ENCODE results near the gene ZSCAN1.
A peak's percentile ranks its signal among the peaks of the same experiment; 100 is the strongest.

Gene ZSCAN1

DNA sequence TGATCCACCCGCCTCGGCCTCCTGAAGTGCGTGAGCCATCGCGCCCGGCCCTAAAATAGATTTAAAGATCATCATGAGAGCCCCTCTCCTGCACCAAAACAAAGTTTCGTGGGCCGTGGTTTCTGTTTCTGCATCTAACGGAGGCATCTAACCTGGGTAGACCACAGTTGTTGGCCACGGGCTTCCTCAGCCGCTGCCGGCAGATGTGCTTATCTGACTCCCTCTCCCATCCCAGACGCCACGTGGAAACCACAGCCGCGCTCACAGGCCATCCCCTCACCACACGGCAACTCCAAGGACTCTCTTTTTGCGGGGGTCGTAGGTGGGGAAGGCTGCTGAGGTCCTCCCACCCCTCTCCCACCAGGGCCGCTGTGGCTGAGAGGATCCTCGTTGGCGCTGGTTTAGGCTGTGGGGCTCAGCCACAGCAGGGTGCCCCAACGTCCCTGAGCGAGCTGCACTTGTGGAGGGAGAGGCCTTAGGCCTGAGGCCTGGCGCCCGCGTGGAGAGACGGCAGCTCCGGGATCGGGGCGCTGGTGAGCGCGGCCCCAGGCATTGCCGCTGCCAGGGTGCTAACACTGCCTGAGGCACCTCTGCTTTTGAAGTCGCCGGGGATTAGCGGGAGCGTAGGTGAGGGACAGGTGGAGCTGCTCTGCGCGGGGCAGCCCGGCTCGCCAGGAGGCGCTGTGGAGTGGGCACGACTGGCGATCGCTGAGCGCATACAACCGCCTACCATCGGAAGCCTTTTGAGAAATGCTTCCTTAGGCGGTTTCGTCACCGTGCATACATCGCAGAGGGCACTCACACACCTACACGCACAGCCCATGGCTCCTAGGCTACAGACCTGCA lies 8.9 kb downstream of the ZSCAN1 start:
- DNase-seq = no peak

DNA sequence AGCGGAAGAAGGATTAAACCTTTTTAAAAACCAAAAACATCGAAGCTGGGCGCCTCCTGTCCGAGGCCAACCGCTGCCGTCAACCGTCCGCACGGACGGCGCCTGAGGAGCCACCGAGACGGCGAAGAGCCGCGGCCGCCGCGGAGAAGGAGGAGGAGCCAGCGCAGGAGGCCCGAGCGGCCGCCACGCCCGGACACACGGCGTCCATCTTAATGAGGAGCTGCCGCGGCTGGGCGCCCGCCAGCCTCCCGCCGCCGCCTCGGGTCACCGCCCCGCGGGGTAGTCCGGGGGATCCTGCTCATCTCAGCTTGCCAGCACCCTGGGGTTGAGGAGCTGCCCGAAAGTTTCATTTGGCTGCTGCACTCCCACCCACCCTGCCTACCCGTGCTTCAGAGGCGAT lies 10.6 kb downstream of the ZSCAN1 start:
- no peak for DNase-seq

DNA sequence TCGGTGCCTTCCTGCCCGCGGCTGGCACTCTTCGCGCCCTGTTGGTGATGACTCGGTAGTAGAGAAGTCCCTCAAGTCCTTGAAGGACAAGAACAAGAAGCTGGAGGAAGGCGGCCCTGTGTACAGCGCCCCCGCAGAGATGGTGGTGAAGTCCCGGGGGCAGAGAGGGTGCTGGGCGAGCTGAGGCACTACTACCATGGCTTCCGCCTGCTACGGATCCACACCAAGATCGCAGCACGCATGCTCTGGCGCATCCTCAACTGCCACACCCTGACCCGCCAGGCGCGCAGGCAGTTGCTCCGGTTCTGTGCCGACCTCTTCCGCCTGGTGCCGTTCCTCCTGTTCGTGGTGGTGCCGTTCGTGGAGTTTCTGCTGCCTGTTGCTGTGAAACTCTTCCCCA lies 11.1 kb downstream of the ZSCAN1 start:
- DNase-seq = no peak

DNA sequence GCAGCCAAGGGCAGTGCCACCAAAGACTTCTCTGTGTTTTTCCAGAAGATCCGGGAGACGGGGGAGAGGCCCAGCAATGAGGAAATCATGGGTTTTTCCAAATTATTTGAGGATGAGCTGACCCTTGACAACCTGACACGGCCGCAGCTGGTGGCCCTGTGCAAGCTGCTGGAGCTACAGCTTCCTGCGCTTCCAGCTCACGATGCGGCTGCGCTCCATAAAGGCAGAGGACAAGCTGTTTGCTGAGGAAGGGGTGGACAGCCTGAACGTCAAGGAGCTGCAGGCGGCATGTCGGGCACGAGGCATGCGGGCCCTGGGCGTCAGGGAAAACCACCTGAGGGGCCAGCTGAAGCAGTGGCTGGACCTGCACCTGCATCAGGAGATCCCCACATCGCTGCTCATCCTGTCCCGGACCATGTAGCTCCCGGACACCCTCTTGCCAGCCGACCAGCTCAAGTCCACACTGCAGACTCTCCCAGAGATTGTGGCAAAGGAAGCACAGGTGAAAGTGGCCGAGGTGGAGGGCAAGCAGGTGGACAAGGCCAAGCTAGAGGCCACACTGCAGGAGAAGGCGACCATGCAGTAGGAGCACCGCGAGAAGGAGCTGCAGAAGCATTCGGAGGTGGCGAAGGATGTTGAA lies 11.7 kb downstream of the ZSCAN1 start:
- DNase-seq = no peak

DNA sequence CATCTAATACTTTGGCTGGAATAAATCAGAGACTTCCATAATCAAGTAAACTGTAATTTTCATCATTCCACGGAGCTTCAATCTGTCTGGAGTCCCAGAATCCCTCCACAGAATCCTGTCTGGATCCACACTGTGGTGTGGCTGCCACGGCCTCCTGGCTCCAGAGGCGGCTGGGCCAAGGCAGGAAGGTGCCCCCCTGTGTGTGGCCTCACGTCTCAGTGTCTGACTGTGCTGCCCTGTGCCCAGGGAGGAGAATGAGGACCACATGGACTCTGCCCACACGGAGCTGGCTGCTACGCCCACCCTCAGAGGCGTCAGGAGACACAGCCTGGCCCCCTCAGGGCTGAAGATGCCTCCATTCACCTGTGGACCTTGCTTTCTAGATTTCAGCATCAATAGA lies 13.0 kb downstream of the ZSCAN1 start:
- DNase-seq = no peak

DNA sequence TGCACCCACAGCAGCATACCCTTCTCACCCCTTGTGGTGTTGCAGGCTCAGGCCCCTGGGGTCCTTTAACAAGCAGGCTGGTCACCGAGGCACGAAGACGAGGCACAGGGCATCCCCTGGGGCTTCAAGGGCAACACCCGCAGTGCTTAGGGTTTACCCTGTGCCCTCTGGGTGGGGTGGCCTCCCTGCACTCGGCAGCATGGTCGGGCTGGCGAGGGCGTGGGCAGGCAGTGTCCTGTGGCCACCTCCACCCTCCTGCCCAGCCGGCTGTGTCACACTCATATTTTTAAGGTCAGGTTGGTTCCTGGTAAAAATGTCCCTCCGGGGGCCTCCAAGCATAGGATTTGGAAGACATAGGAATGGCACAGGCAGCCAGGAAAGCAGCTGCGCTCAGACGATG lies 13.8 kb downstream of the ZSCAN1 start:
- DNase-seq = no peak

DNA sequence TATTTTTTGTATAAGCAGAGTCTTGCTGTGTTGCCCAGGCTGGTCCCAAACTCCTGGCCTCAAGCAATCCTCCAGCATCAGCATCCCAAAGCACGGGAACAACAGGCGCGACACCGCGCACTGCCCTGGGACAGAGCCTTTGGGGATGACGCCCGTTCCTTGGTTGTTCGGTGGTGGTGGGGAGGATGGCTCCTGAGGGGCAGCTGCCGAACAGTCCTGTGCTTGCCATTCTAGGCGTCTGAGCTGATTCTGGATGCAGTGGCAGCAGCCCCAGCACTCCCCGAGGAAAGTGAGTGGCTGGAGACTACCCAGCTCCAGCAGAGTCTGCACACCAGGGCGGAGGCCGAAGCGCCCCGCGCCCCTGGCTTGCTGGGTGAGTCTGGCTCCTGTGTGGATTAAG lies 18.4 kb downstream of the ZSCAN1 start:
- no peak for DNase-seq

DNA sequence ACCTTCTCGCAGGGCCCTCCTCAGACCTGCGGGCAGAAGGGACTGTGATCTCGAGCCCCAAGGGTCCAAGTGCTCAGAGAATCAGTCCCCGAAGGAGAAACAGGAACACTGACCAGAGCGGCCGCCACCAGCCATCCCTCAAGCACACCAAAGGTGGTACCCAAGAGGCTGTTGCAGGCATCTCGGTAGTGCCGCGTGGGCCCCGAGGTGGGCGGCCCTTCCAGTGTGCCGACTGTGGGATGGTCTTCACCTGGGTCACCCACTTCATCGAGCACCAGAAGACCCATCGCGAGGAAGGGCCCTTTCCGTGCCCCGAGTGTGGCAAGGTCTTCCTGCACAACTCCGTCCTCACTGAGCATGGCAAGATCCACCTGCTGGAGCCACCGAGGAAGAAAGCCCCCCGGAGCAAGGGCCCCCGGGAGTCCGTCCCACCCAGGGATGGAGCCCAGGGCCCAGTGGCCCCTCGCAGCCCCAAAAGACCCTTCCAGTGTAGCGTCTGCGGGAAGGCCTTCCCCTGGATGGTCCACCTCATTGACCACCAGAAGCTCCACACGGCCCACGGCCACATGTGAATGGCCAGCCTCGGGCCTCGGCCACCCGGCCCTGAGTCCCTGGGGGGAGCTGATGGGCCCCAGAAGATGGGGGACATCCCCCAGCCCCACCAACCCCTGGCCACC lies 19.8 kb downstream of the ZSCAN1 start:
- no peak for DNase-seq

DNA sequence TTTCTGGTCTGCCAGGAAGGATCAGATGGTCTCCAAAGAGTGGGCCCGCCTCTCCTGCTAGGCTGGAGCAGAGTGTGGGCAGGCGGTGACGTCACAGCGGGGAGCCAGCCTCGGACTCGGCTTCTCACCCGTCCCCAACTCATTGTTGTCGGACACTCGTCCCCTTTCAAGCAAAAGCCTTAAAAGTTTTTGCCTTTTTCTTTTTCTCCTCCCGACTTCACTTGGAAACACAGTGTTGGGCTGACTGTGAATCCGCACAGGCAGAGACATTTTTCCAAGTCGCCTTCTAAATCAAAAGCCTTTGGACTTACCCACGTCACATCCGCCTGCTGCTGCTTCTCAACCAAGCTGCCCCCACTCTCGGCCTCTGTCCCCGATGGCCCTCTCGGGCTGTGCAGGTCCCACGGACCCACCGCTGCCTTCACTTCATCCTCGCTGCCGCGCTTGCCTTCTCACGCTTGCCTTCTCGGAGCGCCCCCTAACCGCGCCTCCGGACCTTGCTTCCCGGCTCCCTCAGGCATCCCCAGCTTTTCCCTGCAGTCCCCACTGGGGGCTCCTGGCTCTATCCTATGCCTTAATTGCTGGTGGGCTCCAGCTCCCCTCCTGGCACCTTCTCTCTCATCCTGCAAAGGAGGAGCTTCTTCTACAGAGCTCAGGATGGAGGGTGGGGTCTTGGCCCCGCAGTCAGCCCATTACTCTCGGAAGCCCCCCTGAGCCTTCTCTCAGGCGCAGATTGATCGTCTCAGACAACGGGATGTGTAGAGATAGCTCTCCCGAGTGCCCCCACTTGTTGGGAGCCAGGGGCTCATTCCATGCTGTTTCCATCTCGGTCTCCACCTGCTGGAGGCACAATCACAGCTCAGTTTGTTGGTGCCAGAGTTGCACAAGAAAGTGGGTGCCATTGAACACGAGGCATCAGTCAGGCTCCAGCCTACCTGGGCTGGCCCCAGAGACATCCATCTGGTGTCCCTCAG lies 21.4 kb downstream of the ZSCAN1 start:
- DNase-seq = peak; percentile 76

DNA sequence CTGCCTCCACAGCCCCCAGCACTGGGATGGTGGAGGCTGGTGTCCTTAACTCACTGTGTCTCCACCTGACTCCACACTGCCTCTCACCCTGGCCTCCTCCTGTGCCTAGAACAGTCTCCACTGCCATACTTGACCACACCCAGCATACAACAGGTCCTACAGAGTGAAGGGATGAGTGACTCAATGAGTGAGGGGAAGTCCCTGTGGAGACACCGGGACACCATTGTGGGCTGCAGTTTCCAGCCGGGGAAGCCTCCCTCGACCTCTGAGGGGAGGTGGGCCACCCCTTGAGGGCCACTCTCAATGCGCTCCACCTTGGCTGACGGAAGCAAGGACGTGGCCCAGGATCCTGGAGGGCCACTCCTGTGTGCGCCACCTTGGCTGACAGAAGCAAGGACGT lies 22.4 kb downstream of the ZSCAN1 start:
- no peak for DNase-seq

DNA sequence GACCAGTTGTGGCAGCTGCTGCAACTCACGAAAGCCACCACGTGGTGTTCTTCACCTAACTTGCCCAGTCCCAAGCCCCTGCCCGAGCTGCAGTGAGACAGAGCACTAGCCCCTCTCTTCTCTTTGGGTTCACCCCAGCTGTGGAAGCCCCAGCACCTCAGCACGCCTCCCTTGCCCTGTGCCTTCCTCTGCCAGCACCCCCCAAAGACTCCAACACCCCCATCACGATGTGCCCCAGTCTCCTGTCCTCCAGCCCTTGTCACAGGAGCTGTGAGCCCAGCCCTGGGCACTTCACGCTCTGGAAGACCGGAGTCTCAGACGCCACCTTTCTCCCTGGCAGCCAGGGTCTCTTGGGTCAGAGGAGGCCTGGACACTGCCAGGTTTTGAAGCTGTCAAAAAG lies 23.0 kb downstream of the ZSCAN1 start:
- no peak for DNase-seq

DNA sequence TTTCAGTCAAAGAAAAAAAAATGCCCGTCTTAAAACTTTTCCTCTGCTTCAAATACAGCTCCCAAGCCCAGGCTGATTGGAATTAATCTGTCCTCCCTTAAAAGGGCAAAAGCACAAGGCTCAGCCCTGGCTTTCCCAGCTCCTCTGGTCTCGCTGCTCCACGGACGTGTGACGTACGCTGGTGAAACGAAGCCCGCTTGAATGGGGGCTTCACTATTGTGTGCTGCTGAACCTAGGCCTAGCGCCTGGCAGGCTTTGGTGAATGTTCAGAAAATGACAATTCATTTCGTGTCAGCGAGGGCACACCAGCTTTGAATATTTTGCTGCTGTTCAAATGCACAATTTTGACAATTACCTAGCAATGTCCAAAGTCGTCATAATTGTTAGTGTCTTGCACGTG lies 24.6 kb downstream of the ZSCAN1 start:
- no peak for DNase-seq

DNA sequence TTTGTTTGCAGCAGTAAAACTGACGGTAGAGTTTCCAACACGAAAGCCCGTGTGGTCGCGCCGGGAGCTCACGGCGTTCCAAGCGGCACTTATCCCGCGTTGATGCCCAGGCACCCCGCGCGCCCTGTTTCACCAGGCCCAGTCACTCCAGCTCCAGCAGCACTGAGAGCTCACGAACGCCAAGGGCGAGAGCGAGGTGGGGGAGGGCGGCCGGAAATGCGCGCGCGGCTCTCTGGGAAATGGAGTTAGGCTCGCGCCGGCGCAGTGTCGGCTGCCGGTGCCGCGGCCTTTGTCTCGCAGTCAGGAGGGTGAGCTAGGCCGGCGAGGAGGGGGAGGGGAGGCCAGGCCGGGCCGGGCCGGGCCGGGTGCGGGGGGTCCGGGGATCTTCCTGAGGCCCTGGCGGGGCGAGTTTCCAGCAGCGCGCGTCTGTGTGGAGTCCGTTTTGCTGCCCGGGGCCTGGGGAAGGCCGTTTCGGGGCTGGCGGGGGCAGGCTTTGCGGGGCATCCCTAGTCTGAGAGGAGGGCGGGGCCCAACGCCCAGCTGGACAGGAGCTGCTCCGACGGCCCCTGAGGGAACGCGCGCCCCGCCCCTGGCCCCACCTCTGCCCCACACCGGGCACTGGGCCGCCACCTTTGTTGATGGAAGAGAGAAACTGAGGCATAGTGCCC lies 25.3 kb downstream of the ZSCAN1 start, which contains the start of gene ZNF135:
Gene ZNF135 (plus strand): TSS at position 280 of the 668 bp plus-strand sequence. CDS start 721 bp downstream, outside the sequence.
- DNase-seq = peak; percentile 95

DNA sequence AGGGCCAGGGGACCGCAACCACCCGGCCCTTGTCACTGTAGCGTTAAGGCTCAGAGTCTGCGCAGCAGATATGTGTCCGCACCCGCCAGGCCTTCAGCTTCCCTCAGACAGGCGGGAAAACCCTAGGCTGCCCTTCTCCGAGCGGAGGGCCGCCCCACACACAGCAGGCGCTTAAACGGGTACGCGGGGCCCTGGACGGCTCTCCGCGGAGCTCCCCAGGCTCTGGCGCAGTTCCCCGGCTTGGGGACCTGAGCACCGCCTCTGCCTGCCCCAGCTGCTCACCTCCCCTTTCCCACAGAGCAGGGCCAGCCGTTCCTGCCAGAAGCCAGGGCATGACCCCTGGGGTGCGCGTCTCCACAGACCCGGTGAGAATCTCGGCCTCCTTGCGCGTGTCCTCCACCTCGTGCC lies 25.9 kb downstream of the ZSCAN1 start:
- no peak for DNase-seq

DNA sequence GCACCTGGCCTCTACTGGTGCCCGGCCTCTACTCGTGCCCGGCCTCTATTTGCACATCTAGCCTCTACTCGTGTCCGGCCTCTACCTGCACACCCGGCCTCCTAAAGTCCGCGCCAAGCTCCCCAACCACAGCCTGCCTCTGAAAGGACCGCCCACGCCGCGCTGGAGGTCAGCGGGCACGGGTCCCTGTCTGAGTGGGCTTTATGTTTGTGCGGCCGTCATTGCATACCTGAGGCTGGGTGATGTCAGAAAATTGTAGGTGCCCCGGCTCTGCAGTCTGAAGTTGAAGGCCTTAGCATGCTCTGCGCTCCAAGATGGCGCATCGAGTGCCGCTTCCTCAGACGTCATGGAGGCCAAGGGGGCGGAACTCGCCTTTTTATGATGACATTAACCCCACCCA lies 26.4 kb downstream of the ZSCAN1 start:
- no peak for DNase-seq

DNA sequence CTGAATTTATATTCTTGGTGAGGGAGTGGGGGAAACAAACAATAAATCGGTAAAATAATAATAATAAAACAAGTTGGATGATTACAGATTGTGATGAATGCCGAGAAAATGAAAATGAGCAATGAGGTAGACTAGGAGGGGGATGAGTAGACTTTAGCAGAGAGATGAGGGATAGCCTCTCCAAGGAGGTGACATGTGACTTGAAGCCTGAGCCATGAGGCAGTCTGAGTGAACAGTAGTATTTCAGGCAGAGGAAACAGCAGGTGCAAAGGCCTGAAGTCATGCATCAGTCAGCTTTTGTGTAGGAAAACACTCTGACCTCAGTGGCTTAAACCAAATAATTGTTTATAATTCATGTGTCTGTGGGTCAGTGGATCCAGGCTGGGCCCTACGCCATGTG lies 29.9 kb downstream of the ZSCAN1 start:
- DNase-seq = no peak

DNA sequence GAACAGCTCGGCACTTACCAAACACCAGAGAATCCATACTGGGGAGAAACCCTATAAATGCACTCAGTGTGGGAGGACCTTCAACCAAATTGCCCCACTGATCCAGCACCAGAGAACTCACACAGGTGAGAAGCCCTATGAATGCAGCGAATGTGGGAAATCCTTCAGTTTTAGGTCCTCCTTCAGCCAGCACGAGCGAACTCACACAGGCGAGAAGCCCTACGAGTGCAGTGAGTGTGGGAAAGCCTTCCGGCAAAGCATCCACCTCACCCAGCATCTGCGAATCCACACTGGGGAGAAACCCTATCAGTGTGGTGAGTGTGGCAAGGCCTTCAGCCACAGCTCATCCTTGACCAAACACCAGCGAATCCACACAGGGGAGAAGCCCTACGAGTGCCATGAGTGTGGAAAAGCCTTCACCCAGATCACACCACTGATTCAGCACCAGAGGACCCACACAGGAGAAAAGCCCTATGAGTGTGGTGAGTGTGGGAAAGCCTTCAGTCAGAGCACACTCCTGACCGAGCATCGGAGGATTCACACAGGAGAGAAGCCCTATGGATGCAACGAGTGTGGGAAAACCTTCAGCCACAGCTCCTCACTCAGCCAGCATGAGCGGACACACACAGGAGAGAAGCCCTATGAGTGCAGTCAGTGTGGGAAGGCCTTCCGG lies 33.6 kb downstream of the ZSCAN1 start:
- DNase-seq = no peak

DNA sequence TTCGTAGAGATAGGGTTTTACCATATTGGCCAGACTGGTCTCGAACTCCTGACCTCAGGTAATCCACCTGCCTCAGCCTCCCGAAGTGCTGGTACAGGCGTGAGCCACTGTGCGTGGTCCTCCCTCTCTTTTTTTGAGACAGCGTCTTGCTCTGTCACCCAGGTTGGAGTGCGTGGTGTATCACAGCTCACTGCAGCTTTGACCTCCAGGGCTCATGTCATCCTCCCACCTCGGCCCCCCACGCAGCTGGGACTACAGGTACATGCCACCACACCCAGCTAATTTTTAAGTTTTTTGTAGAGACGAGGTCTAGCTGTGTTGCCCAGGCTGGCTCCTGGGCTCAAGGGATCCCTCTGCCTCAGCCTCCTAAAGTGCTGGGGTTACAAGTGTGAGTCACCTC lies 46.0 kb downstream of the ZSCAN1 start:
- DNase-seq = no peak

DNA sequence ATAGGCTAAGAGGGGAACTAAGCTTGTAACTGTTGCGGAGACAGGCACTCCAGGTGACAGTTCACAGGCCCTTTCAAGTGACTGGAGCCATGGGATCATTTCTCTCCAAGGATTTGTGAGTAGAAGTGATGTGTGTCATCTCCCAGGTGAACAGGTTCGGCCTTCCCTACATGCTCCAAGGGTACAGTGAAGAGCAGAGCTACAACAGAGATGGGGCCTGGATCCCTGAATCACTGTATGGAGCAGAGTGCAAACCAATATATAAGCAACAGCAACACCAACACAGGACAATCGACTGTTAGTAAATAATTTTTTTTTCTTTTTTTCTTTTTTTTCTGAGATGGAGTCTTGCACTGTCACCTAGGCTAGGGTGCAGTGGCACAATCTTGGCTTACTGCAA lies 49.2 kb downstream of the ZSCAN1 start:
- DNase-seq = no peak

DNA sequence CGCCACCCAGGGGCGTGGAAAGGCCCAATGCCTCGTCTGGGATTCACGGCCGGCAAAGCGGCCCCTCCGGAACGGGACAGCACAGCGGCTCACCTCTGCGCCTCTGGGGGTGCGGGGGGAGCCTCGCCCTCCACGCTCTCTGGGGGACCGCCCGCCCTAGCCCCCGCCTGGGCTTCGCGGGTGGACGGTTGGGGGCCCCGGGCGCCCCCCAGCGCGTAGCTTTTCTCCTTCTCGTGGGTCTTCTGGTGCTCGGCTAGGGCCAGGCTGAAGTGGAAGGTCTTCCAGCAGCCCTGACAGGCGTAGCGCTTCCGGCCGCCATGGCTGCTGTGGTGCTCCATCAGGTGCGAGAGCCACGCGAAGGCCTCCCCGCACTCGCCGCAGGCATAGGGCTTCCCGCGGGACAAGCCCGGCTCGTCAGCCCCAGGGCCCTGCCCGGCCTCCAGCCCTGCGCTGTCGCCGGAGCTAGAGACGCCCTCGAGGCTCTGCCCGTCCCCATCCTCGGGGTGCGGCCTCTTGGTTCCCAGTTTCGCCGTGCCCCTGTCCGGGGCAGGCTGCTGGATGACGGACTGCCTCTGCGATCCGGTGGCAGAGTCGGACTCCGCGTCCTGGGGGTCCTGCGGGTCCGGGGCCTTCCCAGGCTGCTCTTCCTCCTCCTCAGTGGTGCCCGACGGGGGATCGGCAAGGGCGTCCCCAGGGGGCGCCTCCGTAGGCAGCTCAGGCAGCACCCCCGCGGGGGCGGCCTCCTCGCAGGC lies 50.9 kb downstream of the ZSCAN1 start:
- DNase-seq = no peak
